Measurements from ENCODE around the gene GGA1. TPM values are rescaled to one million over a fixed set of nuclear protein-coding genes. Genes with fewer than 3 reads are reported as not detected.
"Not testable (repeated sequence)": the region's sequence is repeated elsewhere in the genome, so short reads cannot be mapped to it uniquely, and the experiment has no call there.

The GGA1 gene
- total RNA-seq, 1 donor from 2014 or later = 32.5 TPM

GRCh38 chr22:37569009-37569920 lies 39.4 kb upstream of the GGA1 start:
- no peak for DNase-seq (ENCODE audit: low spot score)
- intact Hi-C loops (cut with DNase I) = no loop called here

GRCh38 chr22:37569921-37570660 lies 38.5 kb upstream of the GGA1 start:
- no peak for DNase-seq (ENCODE audit: low spot score)
- intact Hi-C loops (cut with DNase I) = no loop called here

- intact Hi-C loops (cut with DNase I) = no loop called here
- no peak for DNase-seq (ENCODE audit: low spot score)
Observed at GRCh38 chr22:37570661-37570976, 38.0 kb upstream of the GGA1 start.

- intact Hi-C loops (cut with DNase I) = no loop called here
- no peak for DNase-seq (ENCODE audit: low spot score)
Observed at GRCh38 chr22:37571258-37571991, 37.2 kb upstream of the GGA1 start.

- DNase-seq (ENCODE audit: low spot score) = no peak
- intact Hi-C loops (cut with DNase I) = no loop called here
Observed at GRCh38 chr22:37571992-37572373, 36.7 kb upstream of the GGA1 start.

GRCh38 chr22:37575490-37576003 lies 33.1 kb upstream of the GGA1 start:
- no peak for DNase-seq (ENCODE audit: low spot score)
- intact Hi-C loops (cut with DNase I) = no loop called here

GRCh38 chr22:37578002-37578401 lies 30.6 kb upstream of the GGA1 start:
- intact Hi-C loops (cut with DNase I) = no loop called here
- no peak for DNase-seq (ENCODE audit: low spot score)

- intact Hi-C loops (cut with DNase I) = loop anchor here (10.0 kb wide), 1 partner anchor 257 kb away; no protein-coding TSS in a partner anchor
- DNase-seq (ENCODE audit: low spot score) = no peak
Observed at GRCh38 chr22:37581504-37581903, 27.1 kb upstream of the GGA1 start.

- intact Hi-C loops (cut with DNase I) = loop anchor here (10.0 kb wide), 1 partner anchor 258 kb away; no protein-coding TSS in a partner anchor
- no peak for DNase-seq (ENCODE audit: low spot score)
Observed at GRCh38 chr22:37582526-37582925, 26.1 kb upstream of the GGA1 start.

- intact Hi-C loops (cut with DNase I) = loop anchor here (10.0 kb wide), 1 partner anchor 264 kb away; no protein-coding TSS in a partner anchor
- DNase-seq (ENCODE audit: low spot score) = no peak
Observed at GRCh38 chr22:37588546-37589215, 20.0 kb upstream of the GGA1 start.

- intact Hi-C loops (cut with DNase I) = loop anchor here (10.0 kb wide), 1 partner anchor 265 kb away; no protein-coding TSS in a partner anchor
- DNase-seq (ENCODE audit: low spot score) = no peak
Observed at GRCh38 chr22:37589636-37590035, 19.0 kb upstream of the GGA1 start.

- DNase-seq (ENCODE audit: low spot score); intact Hi-C loops (cut with DNase I): not testable (repeated sequence)
Observed at GRCh38 chr22:37591081-37591480, 17.6 kb upstream of the GGA1 start.

- no peak for DNase-seq (ENCODE audit: low spot score)
- intact Hi-C loops (cut with DNase I) = loop anchor here (1.0 kb wide), 1 partner anchor 54 kb away; no protein-coding TSS in a partner anchor
Observed at GRCh38 chr22:37591823-37592404, 16.7 kb upstream of the GGA1 start.

- intact Hi-C loops (cut with DNase I) = no loop called here
- no peak for DNase-seq (ENCODE audit: low spot score)
Observed at GRCh38 chr22:37594237-37594636, 14.4 kb upstream of the GGA1 start.

- intact Hi-C loops (cut with DNase I) = no loop called here
- no peak for DNase-seq (ENCODE audit: low spot score)
Observed at GRCh38 chr22:37599153-37599552, 9.5 kb upstream of the GGA1 start.

GRCh38 chr22:37601203-37601539 lies 7.5 kb upstream of the GGA1 start:
- no peak for DNase-seq (ENCODE audit: low spot score)
- intact Hi-C loops (cut with DNase I) = no loop called here

- intact Hi-C loops (cut with DNase I) = no loop called here
- DNase-seq (ENCODE audit: low spot score) = no peak
Observed at GRCh38 chr22:37601540-37602442, 6.8 kb upstream of the GGA1 start.

Data from cardiac septum (tissue), 1 donor.